ENCODE results near the gene VSIG10.
A peak's percentile ranks its signal among the peaks of the same experiment; 100 is the strongest.

VSIG10 gene

DNA sequence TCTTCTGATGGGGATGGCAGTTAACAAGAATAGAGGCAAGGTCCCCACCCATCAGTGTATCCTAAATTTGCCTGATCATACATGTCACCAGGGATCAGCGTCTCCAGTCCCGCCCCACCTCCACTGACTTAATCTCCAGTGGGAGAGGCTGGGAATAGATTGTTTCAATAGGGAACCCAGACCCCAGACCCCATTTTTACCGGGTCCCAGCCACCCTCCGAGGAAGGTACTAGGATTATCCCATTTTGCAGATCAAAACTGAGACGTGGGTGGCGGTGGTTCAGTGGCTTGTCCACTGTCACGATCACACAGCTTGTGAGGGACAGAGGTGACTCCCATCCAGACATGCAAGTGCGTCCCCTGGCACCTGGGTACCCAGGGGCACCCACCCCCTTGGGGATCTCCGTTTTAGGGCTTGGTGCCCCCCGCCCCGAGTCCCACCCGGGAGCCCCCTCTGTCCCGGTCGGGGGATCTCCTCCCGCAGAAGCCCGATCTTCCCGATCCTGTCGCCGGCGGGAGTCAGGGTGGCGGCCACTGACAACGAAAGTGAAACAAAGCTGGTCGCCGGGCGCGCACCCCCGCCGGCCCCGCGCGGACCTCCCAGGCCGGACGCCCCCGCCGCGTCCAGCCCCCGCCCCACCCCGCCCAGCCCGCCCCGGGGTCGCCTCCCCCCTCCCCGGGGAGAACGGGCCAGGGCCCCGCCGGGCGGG, 43.4 kb downstream of the VSIG10 start:
- peak; percentile 46 for DNase-seq (ENCODE audit: low spot score)

DNA sequence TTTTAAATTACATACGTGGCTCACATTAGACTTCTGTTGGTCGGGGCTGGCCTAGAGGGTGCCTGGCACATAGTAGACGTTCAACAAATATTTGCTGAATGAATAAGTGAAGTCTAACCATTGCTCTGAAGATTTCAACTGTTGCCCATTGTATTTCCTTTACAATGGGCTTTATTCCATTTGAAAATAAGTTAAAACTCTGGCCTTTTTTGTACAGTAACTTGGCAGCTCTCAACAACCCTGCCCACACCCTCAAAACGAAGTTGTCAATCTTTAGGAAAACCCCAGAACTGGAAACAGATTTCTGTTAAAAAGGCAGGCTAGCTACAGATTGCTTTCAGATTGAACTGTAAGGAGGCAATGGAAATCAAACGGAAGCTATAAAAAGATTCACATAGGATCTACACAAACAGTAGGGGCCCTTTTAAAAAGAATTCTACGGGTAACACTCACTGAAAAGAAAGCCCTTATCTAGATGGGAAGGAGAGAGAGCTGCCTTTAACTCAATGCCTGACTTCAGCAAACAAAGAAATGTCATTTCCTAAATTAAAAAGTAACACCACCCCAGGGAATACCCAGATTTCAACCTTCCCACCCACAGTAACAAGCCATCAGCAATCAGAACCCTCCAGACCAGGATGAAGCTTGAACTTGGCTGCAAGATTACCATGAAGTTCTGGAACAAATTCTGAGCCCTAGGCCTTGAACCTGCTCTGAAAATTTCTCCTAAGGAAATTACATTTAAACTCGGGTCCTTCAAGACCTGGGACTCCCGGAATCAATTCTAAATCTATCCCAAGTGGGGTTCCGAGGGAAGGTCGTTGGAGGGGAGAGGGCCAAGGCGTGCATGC, 44.2 kb downstream of the VSIG10 start:
- DNase-seq (ENCODE audit: low spot score) = peak; percentile 40

DNA sequence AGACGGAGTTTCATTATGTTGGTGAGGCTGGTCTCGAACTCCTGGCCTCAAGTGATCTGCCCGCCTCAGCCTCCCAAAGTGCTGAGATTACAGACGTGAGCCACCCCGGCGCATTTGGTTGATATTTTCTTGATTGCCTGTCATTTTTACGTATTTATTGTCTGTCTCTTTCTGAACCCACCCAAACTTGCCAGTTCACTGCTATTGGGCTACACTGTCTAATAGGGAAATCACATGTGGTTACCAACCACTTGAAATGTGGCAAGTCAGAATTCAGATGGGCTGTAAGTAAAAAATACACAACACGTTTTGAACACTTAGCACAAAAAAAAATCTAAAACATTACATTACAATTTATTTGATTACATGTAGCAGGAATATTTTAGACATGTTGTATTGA, 44.9 kb downstream of the VSIG10 start:
- no peak for DNase-seq (ENCODE audit: low spot score)

DNA sequence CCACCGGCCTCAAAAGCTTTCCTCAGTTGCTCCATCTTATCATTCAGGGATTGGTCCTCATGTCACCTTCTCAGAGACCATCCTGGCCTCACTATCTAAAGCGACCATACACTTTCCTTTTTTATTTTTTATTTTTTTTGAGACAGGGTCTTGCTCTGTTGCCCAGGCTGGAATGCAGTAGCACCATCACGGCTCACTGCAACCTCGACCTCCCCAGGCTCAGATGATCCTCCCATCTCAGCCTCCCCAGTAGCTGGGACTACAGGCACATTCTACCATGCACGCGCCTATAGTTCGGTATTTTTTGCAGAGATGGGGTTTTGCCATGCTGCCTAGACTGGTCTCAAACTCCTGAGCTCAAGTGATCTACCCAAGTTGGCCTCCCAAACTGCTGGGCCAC, 45.6 kb downstream of the VSIG10 start:
- DNase-seq (ENCODE audit: low spot score) = no peak

DNA sequence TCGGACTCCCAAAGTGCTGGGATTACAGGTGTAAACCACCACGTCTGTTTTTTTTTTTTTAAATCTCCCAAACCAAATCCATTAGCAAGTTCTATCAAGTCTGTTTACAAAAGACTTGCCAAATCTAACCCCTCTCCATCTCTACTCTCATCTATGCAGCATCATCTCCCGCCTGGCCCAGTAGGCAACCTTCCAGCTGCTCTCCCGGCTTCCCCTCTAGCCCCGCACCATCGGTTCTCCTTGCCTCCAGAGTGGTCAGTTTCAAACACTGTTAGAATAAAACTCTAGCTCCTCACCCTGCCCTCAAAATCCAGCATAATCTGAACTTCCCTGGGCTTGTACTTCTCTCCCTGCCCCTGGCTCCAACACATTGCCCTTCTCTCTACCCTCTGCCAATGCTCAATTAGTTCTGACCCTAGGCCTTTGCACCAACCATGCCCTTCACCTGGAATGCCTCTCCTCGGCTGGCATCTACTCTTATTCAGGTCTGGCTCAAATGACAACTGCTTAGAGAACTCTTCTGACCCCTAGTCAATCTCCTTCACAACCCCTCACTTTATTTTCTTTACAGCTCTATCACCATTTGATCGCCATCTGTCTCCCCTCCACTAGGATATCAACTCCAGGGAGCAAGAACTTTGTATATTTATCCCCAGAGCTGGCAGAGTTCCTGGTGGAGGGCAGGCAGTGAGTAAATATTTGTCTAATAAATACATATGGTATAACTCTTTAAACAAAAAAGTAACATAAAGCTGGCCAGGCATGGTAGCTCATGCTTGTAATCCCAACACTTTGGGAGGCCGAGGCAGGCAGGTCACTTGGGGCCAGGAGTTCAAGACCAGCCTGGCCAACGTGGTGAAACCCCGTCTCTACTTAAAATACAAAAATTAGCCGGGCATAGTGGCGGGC, 47.7 kb downstream of the VSIG10 start:
- DNase-seq (ENCODE audit: low spot score) = no peak

DNA sequence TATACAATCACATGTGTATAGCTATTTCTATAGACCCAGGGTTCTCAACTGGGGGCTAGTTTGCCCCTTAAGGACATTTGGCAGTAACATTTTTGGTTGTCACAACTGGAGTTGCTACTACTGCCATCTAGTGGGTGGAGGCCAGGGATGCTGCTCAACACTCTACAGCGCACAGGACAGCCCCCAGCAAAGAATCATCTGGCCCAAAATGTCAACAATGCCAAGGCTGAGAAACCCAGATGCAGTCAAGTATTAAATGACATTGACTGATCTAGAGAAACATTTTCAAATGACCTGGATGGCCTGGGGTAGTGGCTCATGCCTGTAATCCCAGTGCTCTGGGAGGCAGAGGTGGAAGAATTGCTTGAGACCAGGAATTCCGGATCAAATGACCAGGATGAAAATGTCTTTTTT, 48.7 kb downstream of the VSIG10 start:
- DNase-seq (ENCODE audit: low spot score) = no peak

DNA sequence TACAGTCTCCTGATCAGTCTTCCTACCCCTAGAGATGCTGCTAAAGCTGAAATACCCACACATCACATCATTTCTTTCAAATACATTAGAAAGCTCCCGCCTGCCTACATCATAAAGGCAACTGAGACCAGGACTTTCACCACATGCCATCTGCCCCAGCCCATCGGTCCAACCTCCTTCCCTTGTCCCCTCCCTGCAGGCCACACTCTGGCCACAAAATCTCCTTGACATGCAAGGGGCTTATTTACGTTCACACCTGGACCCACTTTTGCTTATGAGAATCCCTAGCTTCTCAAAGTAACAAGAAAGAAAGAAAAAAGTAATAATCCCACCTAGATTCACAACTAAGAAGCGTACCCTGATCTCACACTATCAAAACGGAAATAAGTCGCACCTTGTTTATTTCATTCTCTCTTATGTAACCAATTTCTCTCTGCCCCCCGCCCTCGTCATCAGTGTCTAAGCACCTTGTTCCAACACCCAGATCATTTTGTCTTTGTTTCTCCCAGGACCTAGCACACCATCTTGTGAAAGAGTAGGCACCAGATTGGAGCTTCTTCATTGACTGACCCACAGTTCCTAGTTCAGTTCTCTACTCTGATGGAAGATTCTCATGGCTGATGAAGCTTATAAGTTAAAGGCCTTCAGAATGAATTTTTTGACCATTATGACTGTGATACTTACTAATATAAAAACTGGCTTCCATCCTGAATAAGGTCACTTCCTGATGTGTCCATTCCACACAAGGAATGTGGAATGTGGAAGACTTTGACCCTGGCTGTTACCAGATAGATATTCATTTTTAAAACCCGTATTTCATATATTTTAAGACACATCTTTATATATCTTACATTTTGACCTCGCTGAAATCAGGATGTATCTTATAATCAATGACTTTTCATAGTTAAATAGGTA, 50.5 kb downstream of the VSIG10 start:
- no peak for DNase-seq (ENCODE audit: low spot score)

DNA sequence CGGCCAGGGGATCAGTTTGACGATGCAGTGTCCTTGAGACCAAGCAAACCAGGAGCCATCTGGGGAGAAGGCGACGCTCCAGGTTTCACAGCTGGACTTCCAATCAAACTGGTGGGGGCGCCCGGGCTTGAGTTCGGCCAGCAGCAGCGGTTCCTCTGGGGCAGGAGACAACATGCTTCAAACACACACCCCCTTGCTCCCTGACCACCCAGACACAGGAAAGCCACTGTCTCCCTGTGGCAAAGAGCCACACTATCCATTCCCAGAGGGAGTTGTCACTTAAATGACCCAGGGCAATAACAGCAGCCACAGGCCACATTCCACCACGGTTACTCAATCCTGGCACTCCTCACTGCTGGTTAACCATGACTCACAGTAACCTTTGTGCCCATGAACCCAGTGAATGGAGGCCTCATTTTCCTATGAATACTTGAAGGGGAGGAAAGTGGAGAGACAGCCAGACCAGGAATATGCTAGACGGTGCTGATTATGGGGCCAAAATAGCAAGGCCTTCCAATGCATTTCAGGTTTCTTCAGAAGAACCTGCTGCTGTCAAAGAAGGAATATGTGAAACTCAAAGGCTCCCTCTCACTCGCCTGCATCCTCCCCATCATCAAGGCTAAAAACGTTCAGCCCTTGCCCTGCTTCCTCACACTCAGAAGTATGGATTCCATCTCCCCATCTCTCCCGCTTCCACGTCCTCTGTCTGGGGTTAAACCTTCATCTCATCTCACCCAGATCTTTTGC, 51.3 kb downstream of the VSIG10 start:
- DNase-seq (ENCODE audit: low spot score) = peak; percentile 60

DNA sequence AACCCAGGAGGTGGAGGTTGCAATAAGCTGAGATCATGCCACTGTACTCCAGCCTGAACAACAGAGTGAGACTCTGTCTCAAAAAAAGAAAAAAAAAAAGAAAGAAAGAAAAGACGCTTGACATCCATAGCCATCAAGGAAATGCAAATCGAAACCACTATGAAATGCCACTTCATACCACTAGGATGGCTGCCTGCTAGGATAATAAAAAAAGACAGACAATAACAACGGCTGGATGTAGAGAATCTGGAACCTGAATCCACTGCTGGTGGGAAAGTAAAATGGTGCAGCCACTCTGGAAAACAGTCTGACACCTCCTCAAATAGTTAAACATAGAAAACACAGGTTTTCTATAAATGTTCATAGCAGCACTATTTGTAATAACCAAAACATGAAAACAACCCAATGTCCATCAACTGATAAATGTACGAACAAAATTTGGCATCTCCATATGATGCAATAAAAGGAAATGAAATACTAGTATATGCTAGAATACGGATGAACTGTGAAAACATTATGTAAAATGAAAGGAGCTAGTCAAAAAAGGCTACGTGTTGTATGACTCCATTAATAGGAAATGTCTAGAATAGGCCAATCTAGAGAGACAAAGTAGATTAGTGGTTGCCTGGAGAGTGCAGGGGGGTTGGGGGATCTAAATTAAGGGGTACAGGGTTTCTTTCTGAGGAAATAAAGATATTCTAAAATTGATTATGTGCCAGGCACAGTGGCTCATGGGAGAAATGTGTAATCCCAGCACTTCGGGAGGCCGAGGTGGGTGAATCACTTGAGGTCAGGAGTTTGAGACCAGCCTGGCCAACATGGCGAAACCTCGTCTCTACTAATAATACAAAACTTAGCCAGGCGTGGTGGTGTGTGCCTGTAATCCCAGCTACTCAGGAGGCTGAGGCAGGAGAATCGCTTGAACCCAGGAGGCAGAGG, 52.6 kb downstream of the VSIG10 start:
- DNase-seq (ENCODE audit: low spot score) = no peak

DNA sequence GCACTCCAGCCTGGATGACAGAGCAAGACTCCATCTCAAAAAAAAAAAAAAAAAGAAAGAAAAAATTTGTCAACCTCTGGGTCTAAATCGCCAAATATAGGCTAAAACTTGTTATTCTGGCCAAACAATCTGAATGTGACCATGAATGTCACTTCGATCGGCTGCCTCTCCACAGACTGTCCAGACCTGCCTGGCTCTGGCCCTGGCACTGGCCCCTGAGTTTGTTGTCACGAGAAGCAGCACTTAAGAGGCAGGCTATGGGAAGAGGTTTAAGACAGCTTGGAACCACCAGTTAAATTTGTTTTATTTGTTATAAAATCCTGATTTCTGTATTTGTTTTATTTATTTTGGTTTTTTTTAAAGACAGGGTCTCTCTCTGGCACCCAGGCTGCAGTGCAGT, 57.4 kb downstream of the VSIG10 start:
- no peak for DNase-seq (ENCODE audit: low spot score)

DNA sequence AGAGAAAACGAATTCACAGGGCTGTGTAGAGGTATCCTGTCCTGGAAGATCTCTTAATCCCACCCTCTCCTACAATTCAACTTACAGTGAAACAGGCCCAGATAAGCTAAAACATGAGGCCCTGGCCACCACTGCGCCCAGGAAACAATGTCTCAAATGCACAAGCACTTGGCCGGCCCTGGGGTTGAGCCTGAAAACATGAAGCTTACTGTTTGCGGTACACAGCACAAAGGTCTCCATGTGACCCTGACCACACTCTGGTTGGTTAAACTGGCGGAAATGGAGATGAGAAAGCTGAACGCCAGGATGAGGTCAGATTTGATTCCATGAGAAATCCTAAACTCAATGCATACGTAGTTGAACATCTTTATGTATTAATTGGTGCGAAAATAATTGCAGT, 59.2 kb downstream of the VSIG10 start:
- no peak for DNase-seq (ENCODE audit: low spot score)

DNA sequence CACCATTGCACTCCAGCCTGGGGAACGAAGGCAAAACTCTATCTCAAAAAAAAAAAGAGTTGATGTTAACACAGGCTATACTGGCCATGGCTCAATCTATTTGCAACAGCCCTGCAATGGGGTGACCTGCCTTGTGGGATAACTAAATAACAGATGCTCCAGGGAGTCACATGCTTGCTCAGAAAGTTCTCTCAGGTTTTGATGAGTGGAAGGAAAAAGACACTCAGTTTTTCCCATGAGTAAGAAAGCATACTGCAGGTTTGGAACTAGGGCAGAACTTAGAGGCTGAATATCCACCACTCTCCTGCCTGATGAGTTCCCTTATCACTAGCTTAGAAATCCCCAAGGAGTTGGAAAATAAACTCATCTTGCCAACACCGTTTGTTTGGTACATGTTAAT, 59.7 kb downstream of the VSIG10 start:
- DNase-seq (ENCODE audit: low spot score) = no peak

DNA sequence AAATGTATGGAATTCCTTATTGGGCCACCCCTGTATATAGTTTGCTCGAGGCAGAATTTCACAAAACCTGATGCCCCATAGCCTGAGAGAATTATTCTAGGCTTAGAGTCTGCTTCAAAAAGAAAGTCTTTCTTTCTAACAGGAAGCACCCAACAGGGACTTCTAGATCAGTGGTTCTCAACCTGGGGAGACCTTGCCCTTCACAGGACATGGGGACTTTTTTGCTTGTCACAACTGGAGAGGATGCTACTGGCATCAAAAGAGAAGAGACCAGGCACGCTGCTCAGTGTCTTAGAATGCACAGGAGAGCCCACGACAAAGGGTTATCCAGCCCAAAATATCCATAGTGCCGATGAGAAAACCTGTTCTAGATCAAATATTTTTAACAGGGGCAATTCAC, 61.7 kb downstream of the VSIG10 start:
- no peak for DNase-seq (ENCODE audit: low spot score)

DNA sequence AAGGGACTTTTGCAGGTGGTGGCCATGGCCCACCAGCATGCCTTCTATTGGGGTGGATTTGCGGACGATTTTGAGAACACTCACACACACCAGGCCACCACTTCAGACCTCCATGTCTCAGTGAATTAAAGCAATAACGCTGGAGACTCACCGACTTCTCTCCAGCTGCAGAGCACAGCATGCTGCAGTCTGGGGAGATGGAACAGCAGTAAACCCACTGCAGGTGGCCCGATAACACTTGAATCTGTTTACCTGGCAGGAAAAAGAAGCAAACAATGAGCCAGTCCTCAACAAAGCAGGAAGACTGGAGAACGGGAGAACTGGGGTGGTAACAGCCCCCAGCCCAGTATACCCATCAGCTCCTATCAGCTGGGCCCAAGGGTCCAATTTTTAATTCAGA, 65.7 kb downstream of the VSIG10 start:
- DNase-seq (ENCODE audit: low spot score) = no peak

DNA sequence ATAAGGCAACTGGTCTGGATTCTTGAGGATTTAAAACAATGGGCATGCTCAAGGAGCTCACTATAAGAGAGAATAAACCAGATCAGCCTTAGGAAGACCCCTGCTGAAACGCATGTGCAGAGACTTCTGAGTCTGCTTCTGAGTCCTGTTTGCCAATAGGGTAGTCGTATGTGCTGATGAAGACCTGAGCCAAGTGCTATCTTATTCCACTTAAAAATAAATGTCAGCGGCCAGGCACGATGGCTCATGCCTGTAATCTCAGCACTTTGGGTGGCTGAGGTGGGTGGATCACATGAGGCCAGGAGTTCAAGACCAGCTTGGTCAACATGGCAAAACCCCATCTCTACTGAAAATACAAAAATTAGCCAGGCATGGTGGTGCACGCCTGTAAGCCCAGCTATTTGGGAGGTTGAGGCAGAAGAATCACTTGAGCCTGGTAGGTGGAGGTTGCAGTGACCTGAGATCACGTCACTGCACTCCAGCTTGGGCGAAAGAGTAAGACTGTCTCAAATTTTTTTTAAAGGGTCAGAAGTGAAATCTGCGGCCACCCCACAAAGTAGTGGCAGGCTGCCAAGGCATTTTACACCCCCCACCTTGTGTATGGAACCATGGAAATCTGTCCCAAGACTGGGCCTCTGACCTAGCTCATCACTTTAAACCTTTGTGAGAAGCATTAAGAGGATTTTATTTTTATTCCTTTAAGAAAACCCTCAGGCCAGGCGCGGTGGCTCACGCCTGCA, 67.0 kb downstream of the VSIG10 start:
- no peak for DNase-seq (ENCODE audit: low spot score)

DNA sequence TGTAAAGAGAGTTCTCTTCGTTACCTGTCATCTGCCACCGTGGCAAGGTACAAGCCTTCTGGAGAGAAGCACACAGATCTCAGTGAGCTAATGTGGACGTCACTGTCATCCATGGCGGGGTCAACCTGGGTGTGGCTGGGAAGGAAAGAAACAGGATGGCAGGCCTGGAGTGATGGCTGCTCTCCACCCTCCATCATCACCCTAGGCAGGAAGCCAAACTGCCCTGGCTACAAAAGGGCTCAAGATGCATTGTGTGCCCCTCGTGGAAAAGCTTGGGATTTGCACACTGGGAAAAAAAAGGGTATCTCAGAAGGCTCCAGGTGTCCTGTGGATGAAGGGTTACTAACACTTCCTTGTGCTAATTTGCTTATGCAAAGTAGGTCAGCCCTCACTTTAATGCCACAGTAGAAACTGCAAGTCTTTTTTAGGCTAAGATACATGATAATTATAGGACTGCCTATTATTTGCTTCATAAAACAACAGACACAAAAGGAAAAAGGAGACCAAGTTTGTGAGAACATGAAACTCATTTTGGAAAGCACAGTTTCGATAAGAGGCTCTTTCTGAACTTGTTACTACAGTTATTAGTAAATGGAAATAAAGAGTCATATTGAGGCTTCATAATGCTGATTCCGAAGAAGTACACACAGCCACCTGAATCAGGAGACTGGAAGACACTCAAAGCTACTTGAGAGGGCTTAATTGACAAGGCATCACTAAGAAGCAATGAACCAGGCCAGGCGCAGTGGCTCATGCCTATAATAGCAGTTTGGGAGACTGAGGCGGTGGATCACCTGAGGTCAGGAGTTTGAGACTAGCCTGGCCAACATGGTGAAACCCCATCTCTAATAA, 68.4 kb downstream of the VSIG10 start:
- no peak for DNase-seq (ENCODE audit: low spot score)

DNA sequence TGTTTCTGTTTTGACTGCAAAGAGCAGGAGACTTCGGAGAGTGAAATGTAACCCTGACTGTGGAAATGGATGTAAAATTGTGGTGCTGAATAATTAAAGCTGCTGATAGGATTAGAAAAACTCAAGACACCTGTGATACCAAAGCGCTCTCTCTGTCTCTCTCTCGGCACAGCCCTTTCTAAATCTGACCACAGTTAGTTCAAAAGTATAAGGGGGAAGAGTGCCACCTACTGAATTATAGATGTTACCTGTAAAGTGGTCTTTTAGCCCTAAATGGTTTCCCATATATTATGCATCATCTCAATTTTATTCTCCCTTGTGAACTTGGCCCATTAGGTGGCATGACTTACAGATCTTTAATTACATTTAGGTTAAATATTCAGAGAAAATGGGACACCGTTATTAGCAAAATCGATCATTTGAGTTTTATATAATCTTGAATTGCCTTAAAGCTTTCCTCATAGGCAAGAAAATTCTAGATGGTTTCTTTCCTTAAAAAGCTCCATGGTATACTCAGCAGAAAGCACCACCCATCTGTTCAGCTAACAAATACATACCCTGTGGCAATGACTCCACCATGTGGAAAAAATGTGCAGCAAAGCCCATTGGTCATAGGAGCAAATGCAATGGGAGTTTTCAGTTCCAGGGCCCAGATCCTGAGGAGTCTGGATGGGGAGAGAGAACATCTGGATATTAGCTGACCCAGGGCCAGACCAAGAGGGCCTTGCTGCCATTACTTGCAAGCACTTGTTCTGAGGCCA, 69.2 kb downstream of the VSIG10 start:
- no peak for DNase-seq (ENCODE audit: low spot score)
